ENCODE measurements around the gene ME2. TPM values are rescaled to one million over a fixed set of nuclear protein-coding genes. Genes with fewer than 3 reads are reported as not detected.

The ME2 gene
- total and polyA plus RNA-seq, 2 donors (not counting 3 experiments of a cell fraction or from before 2014, with no cell fraction given): 28.6 to 42.4 TPM

DNA sequence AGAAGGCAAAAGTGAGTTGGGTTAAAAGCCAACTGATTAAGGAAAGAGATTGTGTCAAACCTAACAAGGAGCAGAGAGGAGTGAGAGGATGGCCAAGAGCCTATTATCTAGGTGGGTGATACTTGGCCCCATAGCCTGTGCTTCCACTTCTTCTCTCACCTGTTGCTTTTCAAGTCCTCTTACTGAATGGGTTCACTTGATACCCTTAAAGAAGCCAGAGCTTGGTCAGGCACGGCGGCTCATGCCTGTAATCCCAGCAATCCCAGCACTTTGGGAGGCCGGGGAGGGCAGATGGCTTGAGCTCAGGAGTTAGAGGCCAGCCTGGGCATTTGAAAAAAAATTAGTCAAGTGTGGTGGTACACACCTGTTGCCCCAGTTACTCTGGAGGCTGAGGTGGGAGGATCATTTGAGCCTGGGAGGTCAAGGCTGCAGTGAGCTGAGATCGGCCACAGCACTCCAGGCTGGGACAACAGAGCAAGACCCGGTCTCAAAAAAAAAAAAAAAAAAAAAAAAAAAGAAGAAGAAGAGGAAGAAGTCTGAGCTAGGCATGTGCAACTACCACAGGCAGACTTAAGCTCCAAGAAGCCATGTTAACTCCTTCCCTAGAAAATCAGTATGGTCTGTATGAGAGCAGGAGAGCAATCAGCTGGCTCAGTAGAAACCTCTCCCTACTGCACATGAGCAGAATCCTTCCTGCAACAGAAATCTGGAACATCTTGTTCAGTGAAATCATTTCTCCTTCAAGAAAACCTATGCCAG is 28.4 kb upstream of the ME2 start:
- no peaks in the 10 kb centered on the region for H3K79me2 ChIP-seq (ENCODE audit: control insufficient read depth, insufficient read depth, low read length)
- no peak for DNase-seq (ENCODE audit: low read depth, low spot score)
- TF ChIP-seq POLR2AphosphoS5 (IDR thresholded peaks at IDR 0.05; ENCODE audit: insufficient read depth, low read depth, low read length) (no peak), MYC (IDR thresholded peaks at IDR 0.05; ENCODE audit: low read depth, low read length) (no peak), FOS (IDR thresholded peaks at IDR 0.05; ENCODE audit: borderline replicate concordance, insufficient read depth, low read length) (no peak), GATA2 (IDR thresholded peaks at IDR 0.05; ENCODE audit: insufficient read depth, insufficient read length, low read depth, low read length) (no peak), POLR2A (IDR thresholded peaks at IDR 0.05; ENCODE audit: low read depth, low read length) (no peak), JUN (IDR thresholded peaks at IDR 0.05; ENCODE audit: borderline replicate concordance, insufficient read depth, insufficient read length, low read depth) (no peak), EZH2 (IDR thresholded peaks at IDR 0.05; ENCODE audit: borderline replicate concordance, low read depth, low read length, severe bottlenecking) (no peak)
- TF ChIP-seq, protein P1, sequence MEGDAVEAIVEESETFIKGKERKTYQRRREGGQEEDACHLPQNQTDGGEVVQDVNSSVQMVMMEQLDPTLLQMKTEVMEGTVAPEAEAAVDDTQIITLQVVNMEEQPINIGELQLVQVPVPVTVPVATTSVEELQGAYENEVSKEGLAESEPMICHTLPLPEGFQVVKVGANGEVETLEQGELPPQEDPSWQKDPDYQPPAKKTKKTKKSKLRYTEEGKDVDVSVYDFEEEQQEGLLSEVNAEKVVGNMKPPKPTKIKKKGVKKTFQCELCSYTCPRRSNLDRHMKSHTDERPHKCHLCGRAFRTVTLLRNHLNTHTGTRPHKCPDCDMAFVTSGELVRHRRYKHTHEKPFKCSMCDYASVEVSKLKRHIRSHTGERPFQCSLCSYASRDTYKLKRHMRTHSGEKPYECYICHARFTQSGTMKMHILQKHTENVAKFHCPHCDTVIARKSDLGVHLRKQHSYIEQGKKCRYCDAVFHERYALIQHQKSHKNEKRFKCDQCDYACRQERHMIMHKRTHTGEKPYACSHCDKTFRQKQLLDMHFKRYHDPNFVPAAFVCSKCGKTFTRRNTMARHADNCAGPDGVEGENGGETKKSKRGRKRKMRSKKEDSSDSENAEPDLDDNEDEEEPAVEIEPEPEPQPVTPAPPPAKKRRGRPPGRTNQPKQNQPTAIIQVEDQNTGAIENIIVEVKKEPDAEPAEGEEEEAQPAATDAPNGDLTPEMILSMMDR (IDR thresholded peaks at IDR 0.05; ENCODE audit: extremely low read depth in 1 of 2, insufficient read depth in 1 of 2, low read depth in 1 of 2, low read length in 2 of 2): no peak
- H3K9me1 ChIP-seq (replicated peaks; ENCODE audit: control insufficient read depth, extremely low read depth, insufficient read depth, low read length): no peaks in the 10 kb centered on the region
- H3K27me3 ChIP-seq (ENCODE audit: control insufficient read depth in 2 of 2, insufficient read depth in 2 of 2, low read length in 2 of 2): no peaks in the 10 kb centered on the region
- no peak overlapping the region for H3K4me3 ChIP-seq (replicated peaks in 1 of 3; ENCODE audit: insufficient read depth in 1 of 3, low read depth in 1 of 3, low read length in 3 of 3)
- no peak overlapping the region for H2AFZ ChIP-seq (ENCODE audit: low read depth, low read length)
- H3K27ac ChIP-seq (ENCODE audit: insufficient read depth, low read depth, low read length): no peak overlapping the region
- BruUV-seq (replicated peaks): no TSS peak
- FAIRE-seq: no peak
- no peak overlapping the region for H3K4me2 ChIP-seq (ENCODE audit: insufficient read depth, low read length)
- no peaks in the 10 kb centered on the region for H4K20me1 ChIP-seq (replicated peaks; ENCODE audit: control insufficient read depth, extremely low read depth, insufficient read depth, low read length)
- intact Hi-C loops (cut with micrococcal nuclease) (no loop called here), dilution Hi-C loops (cut with MboI; ENCODE audit: extremely low pct_ligation_motif_present, low sequenced_read_pairs) (no loop called here)
- H3K9ac ChIP-seq (replicated peaks; ENCODE audit: extremely low read depth, insufficient read depth, low read length): no peak overlapping the region
- POLR2A ChIA-PET: no interaction called here
- no peaks in the 10 kb centered on the region for H3K9me3 ChIP-seq (replicated peaks; ENCODE audit: control insufficient read depth, insufficient read depth, low read length)
- CTCF ChIA-PET: interaction anchor here (0.6 kb wide), 1 partner anchor 200 kb away, joined by 4 read pairs; no protein-coding TSS in a partner anchor
- no peaks in the 10 kb centered on the region for H3K36me3 ChIP-seq (ENCODE audit: control insufficient read depth in 2 of 2, extremely low read depth in 1 of 2, insufficient read depth in 2 of 2, low read length in 2 of 2)
- no peaks in the 10 kb centered on the region for H3K4me1 ChIP-seq (ENCODE audit: control insufficient read depth, extremely low read depth, insufficient read depth, low read length)

Data from endothelial cell of umbilical vein (primary cell).